SK-N-MC (cell line): Measurements from ENCODE around the gene MLYCD.

Experiments used
- DNase-seq: peaks from one replicate; pipeline ENCODE4 v3.0.0-alpha.2; 2011; ENCODE audit warnings: low read depth, low spot score
- H3K27ac ChIP-seq: fragments of 200-600 bp; sonication (generic); 2 replicates; pipeline ENCODE4 v1.5.1; 2016; ENCODE audit warnings: mixed run types
- H3K36me3 ChIP-seq: fragments of 200-600 bp; sonication (generic); 2 replicates; pipeline ENCODE4 v1.6.1; 2017; ENCODE audit warnings: antibody characterized with exemption, low read length, mixed read lengths; ENCODE audit not compliant: insufficient read depth
- H3K4me3 ChIP-seq: fragments of 200-600 bp; sonication (generic); 2 replicates; pipeline ENCODE4 v1.5.1; 2016
- H3K9ac ChIP-seq: fragments of 200-600 bp; sonication (generic); 2 replicates; pipeline ENCODE4 v1.8.0; 2017; ENCODE audit warnings: mixed run types, mixed read lengths; ENCODE audit not compliant: insufficient read length
- H3K9me3 ChIP-seq: fragments of 200-600 bp; sonication (generic); 2 replicates; pipeline ENCODE4 v1.6.1; 2017; ENCODE audit warnings: low read depth, mild to moderate bottlenecking, antibody characterized with exemption, low read length, moderate library complexity, mixed read lengths
- EZH2 ChIP-seq: fragments of 200-600 bp; sonication (generic); IDR thresholded peaks from one replicate; pipeline ENCODE4 v1.6.1; 2017; ENCODE audit warnings: antibody characterized with exemption
- FOXP2 ChIP-seq: optimal IDR thresholded peaks from 2 replicates; pipeline ENCODE3; 2011; ENCODE audit warnings: mild to moderate bottlenecking, moderate library complexity; ENCODE audit not compliant: insufficient read depth; ENCODE audit errors: extremely low read length, control extremely low read depth
- POLR2AphosphoS5 ChIP-seq: IDR thresholded peaks from 2 replicates; pipeline ENCODE4 v1.6.1; 2012; ENCODE audit warnings: mild to moderate bottlenecking, low read depth, low read length, borderline replicate concordance

The MLYCD gene

GRCh38 chr16:83888672-83889044 lies 10.3 kb upstream of the MLYCD start:
- DNase-seq = no peak
- no peak for TF ChIP-seq POLR2AphosphoS5
- TF ChIP-seq EZH2 = no peak
- no peak for TF ChIP-seq FOXP2
- no peak overlapping the region for H3K4me3 ChIP-seq
- no peak overlapping the region for H3K27ac ChIP-seq
- H3K36me3 ChIP-seq = no peaks in the 10 kb centered on the region
- no peak overlapping the region for H3K9ac ChIP-seq
- H3K9me3 ChIP-seq = no peaks in the 10 kb centered on the region

DNA sequence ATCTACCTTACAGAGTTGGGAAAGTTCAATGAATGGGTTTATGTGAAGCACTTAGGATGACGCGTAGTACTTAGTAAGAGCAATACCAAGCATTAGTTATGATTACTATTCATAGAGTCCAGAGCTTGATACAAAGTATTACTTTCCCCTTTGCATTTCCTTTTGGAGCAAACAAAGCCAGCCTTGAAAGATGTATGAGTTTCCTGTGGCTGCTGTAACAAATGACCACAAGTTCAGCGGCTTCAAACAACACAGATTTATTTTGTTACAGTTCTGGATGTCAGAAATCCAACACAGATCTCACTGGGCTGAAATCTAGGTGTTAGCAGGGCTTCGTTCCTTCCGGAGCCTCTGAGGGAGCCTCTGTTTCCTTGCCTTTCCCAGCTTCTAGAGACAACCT lies 8.6 kb upstream of the MLYCD start:
- Histone ChIP-seq H3K27ac (no peak overlapping the region), H3K4me3 (no peak overlapping the region), H3K9me3 (no peaks in the 10 kb centered on the region), H3K36me3 (no peaks in the 10 kb centered on the region), H3K9ac (no peak overlapping the region)
- no peak for DNase-seq
- TF ChIP-seq EZH2 (no peak), FOXP2 (no peak), POLR2AphosphoS5 (no peak)

DNA sequence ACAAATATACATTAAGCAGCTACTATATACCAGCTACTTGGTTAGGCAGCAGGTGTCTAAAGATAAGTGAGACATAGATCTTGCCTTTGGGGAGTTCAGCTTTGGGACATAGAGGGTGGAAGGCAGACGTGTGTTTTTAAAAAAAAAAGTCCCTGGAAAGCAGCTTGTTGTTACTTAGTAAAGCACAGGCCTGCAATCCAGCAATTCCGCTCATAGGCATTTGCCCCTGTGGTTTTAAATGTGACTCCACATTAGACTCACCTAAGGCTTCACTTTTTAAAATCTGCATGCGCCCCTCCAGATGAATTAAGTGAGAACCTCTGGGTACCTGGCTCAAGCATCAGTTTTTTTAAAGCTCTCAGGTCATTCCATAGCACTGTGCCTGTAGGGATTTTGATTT lies 7.2 kb upstream of the MLYCD start:
- Histone ChIP-seq H3K36me3 (no peaks in the 10 kb centered on the region), H3K9me3 (no peaks in the 10 kb centered on the region), H3K9ac (no peak overlapping the region), H3K4me3 (no peak overlapping the region), H3K27ac (no peak overlapping the region)
- TF ChIP-seq FOXP2 (no peak), POLR2AphosphoS5 (no peak), EZH2 (no peak)
- DNase-seq = no peak

DNA sequence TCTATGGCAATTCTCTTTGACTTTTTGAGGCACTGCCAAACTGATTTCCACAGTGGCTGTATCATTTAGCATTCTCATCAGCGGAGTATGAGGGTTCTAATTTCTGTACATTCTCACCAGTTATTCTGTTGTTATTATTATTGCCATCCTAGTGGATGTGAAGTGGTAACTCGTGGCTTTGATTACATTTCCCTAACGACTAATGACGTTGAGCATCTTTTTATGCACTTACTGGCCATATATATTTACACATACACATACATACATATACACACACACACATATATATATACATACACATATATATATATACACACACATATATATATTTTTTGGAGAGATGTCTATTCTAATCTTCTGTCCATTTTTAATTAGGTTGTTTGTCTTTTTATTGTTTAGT lies 3.7 kb upstream of the MLYCD start:
- H3K4me3 ChIP-seq = no peak overlapping the region
- no peak overlapping the region for H3K9ac ChIP-seq
- H3K27ac ChIP-seq = no peak overlapping the region
- no peak for TF ChIP-seq POLR2AphosphoS5
- no peak for TF ChIP-seq EZH2
- TF ChIP-seq FOXP2 = no peak
- no peak for DNase-seq
- no peaks in the 10 kb centered on the region for H3K9me3 ChIP-seq
- H3K36me3 ChIP-seq = no peaks in the 10 kb centered on the region

DNA sequence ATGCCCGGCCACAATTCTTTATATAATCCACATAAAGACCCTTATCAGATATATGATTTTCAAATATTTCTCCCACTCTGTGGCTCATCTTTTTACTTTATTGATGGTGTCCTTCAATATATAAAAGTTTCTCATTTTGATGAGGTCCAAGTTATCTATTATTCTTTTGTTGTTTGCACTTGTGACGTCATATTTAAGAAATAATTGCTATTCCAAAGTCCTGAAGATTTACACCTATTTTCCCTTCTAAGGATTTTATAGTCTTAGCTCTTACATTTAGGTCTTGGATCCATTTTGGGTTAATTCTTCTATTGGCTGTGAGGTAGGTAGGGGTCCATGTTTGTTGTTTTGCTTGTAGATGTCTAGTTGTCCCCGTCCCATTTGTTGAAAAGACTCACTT lies 3.0 kb upstream of the MLYCD start:
- Histone ChIP-seq H3K9me3 (no peaks in the 10 kb centered on the region), H3K27ac (no peak overlapping the region), H3K4me3 (no peak overlapping the region), H3K9ac (no peak overlapping the region), H3K36me3 (no peaks in the 10 kb centered on the region)
- DNase-seq = no peak
- TF ChIP-seq FOXP2 (no peak), EZH2 (no peak), POLR2AphosphoS5 (no peak)

DNA sequence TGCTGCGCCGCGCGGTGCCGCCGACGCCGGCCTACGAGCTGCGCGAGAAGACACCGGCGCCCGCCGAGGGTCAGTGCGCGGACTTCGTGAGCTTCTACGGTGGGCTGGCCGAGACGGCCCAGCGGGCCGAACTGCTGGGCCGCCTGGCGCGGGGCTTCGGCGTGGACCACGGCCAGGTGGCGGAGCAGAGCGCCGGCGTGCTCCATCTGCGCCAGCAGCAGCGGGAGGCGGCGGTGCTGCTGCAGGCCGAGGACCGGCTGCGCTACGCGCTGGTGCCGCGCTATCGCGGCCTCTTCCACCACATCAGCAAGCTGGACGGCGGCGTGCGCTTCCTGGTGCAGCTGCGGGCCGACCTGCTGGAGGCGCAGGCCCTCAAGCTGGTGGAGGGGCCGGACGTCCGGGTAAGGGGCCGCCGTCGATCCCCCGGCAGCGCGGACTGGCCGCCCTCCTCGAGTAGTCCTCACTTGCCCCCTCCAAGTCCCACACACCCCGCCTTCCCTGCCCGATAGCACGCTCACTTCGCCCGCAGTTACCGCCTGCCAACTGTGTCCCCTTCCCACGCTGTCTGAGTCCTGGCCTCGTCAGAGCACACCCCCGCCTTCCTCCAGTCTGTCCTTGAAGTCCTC lies 470 bp downstream of the MLYCD start:
- H3K4me3 ChIP-seq = peak overlapping the region; percentile 74
- H3K27ac ChIP-seq = no peak overlapping the region
- TF ChIP-seq FOXP2 = no peak
- TF ChIP-seq POLR2AphosphoS5 = no peak
- no peak for TF ChIP-seq EZH2
- DNase-seq = no peak
- no peaks in the 10 kb centered on the region for H3K36me3 ChIP-seq
- no peaks in the 10 kb centered on the region for H3K9me3 ChIP-seq
- H3K9ac ChIP-seq = no peak overlapping the region

- Histone ChIP-seq H3K4me3 (peak overlapping the region; percentile 74), H3K9ac (no peak overlapping the region), H3K27ac (no peak overlapping the region), H3K9me3 (no peaks in the 10 kb centered on the region), H3K36me3 (no peaks in the 10 kb centered on the region)
- no peak for DNase-seq
- TF ChIP-seq FOXP2 (no peak), POLR2AphosphoS5 (no peak), EZH2 (no peak)
Observed at GRCh38 chr16:83899978-83900377, 1.1 kb downstream of the MLYCD start.

DNA sequence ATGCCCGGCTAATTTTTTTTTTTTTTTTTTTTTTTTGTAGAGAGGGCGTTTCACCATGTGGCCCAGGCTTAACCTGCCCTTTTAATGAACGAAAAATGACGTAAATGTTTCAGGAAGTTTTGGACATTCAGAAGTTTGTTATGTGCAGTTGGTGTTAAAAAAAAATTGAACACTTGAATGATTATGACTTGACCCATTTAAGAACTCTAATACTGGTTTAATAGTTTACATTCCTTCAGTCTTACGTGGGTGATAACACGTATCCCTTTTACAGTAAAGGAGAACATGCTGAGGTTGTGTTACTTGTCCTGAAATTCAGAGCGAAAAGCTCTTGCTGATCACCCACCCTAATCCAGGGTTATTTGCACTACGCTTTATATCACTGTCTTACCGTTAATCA lies 1.7 kb downstream of the MLYCD start:
- Histone ChIP-seq H3K9me3 (no peaks in the 10 kb centered on the region), H3K27ac (no peak overlapping the region), H3K9ac (no peak overlapping the region), H3K36me3 (no peaks in the 10 kb centered on the region), H3K4me3 (no peak overlapping the region)
- TF ChIP-seq FOXP2 (no peak), POLR2AphosphoS5 (no peak), EZH2 (no peak)
- DNase-seq = no peak

GRCh38 chr16:83901101-83901500 lies 2.2 kb downstream of the MLYCD start:
- no peaks in the 10 kb centered on the region for H3K9me3 ChIP-seq
- TF ChIP-seq POLR2AphosphoS5 = no peak
- TF ChIP-seq FOXP2 = no peak
- TF ChIP-seq EZH2 = no peak
- no peak overlapping the region for H3K9ac ChIP-seq
- H3K27ac ChIP-seq = no peak overlapping the region
- no peak overlapping the region for H3K4me3 ChIP-seq
- no peaks in the 10 kb centered on the region for H3K36me3 ChIP-seq
- no peak for DNase-seq

DNA sequence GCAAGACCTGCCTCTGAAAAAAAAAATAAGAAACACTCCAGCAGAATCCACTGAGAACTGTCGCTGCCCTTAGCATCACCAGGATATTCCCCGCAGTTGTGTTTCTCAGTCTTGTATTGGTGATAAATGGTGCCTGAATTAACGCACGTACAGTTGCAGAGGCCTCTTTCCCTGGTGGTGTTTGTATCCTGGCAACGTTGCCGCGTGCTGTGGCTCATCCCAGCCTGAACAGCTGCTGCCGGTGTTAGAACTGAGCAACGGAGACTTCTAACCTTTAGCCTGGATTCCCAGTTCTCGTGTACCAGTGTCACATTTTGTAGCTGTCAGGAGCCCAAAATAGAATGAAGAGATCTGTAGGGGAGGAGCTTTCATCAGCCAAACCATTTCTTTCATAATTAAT lies 4.8 kb downstream of the MLYCD start:
- no peak overlapping the region for H3K9ac ChIP-seq
- DNase-seq = no peak
- H3K36me3 ChIP-seq = no peaks in the 10 kb centered on the region
- H3K27ac ChIP-seq = no peak overlapping the region
- no peak overlapping the region for H3K4me3 ChIP-seq
- no peak for TF ChIP-seq POLR2AphosphoS5
- no peak for TF ChIP-seq EZH2
- H3K9me3 ChIP-seq = no peaks in the 10 kb centered on the region
